GM21723 (cell line): Measurements from ENCODE around the gene ENO1.
"Not testable (repeated sequence)": the region's sequence is repeated elsewhere in the genome, so short reads cannot be mapped to it uniquely, and the experiment has no call there.

ENCODE experiments used
- ATAC-seq: cut with Tn5 transposase; IDR thresholded peaks from one replicate; pipeline ENCODE4 v1.9.1; 2021; ENCODE audit warnings: mild to moderate bottlenecking, moderate library complexity; ENCODE audit not compliant: unreplicated experiment

ENO1 gene

GRCh38 chr1:8878448-8878697, at the start of gene ENO1:
Gene ENO1 (minus strand): TSS chr1:8878686. CDS start chr1:8874908, 3,778 bp downstream.
- no peak for ATAC-seq

DNA sequence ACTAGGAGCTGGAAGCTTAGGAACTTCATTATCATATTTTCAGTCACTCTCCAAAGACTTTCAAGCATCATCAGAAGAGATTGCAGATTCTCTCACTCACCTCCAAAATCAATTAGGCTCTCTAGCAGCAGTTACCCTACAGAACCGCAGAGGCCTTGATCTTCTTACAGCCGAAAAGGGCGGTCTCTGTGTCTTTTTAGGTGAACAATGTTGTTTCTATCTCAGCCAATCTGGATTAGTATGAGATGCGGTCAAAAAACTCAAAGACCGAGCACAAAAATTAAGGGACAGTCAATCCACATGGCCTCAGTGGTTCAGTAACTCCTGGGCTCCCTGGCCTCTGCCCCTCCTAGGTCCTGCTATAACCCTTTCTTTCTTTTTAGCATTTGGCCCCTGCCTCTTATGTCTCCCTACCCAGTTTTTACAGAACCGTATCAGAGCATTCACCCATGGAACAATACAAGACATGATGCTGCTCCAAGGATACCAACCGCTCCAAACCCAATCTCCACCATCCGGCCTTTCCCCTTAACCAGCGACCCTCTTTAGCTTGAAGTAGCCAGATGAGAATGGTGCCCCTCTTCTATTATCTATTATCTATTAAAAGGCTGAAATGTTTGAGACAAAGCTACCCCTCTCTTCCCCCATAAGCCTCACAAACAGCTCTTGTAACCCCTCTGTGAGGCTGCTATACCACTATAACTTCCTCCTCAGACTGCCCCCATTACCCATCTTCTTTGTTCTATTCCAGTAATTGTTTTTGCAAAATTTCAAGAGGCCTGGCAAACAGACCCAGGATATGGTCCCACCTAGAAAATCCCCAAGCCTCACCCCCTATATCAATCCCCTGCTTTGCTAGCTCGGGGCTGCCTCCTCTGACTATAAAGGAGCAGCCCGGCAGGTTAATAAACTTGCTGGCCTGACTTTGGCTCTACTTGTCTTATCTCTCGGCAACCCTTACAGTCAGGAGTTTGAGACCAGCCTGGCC, 48.5 kb upstream of the ENO1 start:
- ATAC-seq, result no peak

DNA sequence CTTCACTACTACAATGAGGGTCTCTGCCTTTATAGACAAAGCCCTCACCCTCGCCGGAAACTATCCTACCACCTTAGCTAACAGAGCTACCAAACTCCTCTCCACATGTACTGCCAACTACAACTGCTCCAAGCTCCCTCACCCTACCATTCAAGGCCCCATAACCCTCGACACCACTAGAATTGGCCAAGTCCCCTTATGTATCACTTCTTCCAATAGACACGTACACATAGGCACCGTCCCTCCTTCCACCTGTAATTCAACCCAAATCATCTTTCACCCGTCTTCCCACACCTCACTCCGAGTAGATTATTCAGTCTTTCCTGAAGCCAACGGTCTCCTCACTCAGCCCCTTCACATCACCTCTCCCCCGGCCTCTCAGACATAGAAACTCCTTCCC, 47.5 kb upstream of the ENO1 start:
- ATAC-seq, result no peak

- no peak for ATAC-seq
Observed at GRCh38 chr1:8925406-8925805, 46.9 kb upstream of the ENO1 start.

GRCh38 chr1:8922962-8923361, 44.5 kb upstream of the ENO1 start:
- no peak for ATAC-seq

DNA sequence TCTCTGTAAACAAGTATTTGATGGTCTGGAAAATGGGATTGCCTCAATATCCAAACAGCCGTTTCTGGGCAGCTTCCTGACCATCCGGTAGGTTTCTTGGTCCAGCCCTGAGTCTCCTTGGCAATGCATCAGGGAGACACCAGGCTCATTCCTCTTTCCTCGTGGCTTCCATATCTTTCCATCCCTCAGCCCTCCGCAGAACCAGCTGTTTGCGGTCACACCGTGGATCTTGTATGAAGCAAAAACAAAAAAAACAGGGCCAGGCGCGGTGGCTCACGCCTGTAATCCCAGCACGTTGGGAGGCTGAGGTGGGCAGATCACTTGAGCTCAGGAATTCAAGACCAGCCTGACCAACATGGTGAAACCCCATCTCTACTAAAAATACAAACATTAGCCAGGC, 39.0 kb upstream of the ENO1 start:
- ATAC-seq, result not testable (repeated sequence)

DNA sequence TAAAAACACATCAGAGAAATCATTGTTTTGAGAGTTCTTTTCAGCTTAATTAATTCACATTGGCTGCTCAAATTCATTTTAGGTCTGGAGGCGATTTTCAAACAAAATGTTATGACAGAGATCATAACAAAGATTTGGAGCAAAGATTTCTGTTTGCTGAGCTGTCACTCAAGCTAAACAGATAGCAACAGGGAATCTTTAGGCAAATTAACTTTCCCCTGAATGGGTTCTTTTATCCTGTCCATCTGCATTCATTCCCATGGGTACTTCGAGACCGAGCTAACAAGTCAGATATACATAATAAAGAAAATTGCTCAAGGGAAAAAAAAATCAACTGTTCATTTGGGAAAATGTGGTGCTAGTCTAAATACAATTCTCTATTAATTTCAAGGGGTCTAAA, 37.0 kb upstream of the ENO1 start:
- no peak for ATAC-seq

DNA sequence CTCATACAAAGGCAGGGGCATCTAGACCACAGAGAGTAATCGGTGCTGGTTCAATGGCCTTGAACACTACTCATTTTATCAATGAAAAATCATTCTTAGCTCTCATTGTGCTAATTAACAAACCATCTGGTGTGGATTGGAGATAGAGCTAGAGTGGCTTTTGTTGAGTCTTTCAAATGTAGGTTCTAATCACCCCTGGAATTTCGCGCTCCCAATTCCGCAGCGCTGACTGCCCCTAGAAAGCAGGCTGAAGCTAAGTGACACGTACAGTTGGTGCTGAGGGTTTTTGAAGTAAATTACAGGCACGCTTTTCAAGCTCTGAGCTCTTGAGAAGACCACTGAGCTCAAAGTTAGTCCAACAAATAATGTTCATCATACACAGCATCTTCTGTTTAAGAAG, 36.0 kb upstream of the ENO1 start:
- no peak for ATAC-seq

GRCh38 chr1:8913457-8913856, 35.0 kb upstream of the ENO1 start:
- ATAC-seq, result no peak

DNA sequence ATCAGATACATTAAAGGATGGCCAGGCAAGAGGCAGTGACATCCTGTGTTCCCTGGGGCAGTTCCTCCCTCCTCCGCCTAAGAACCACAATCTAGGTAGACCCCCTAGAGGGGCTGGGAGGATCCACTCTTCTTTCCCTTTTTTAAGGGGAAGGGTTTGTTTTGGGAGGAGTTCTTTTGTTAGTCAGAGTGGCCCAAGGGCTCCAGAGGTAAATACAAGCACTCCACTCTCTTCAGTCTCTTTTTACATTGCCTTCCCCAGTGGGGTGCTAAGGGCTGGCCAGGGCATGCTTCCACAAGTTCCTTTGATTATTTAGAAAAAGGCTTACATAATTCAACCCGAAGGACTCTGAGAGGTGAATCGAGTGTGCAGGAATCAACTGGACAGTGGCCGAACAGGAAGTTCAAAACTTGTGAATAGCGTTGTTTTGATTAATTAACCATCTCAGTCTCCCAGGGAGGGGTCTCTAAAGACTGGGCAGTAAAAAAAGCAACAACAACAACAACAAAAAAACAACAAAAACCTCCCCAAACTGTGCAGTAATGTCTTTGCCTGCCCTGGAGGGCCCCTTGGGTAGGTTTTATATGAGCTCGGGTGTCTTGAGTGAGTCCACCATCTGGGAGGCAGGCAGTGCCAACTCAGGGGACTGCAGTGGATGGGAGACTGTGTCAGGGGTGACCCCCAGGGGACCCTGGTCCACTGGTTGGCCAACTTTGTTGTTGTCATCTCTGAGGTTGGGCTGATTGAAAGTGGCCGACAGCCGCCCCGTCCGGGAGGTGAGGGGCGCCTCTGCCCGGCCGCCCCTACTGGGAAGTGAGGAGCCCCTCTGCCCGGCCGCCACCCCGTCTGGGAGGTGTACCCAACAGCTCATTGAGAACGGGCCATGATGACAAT, 33.2 kb upstream of the ENO1 start:
- ATAC-seq, result no peak

DNA sequence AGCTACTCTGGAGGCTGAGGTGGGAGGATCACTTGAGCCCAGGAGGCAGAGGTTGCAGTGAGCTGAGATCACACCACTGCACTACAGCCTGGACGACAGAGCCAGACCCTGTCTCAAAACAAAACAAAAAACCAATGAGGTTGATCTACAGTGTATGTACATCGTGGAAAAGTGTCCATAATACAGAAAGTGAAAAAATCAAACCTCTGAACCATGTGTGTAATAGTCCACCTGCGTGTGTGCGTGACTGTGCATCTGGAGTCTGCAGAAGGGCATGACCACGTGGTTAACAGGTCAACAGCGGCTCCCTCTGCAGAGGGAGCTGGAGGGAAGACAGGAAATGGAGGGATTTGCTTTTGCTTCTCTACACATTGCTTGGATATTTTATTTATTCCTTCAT, 32.4 kb upstream of the ENO1 start:
- no peak for ATAC-seq

- no peak for ATAC-seq
Observed at GRCh38 chr1:8910331-8910730, 31.8 kb upstream of the ENO1 start.

GRCh38 chr1:8908388-8909151, 30.1 kb upstream of the ENO1 start:
- no peak for ATAC-seq

DNA sequence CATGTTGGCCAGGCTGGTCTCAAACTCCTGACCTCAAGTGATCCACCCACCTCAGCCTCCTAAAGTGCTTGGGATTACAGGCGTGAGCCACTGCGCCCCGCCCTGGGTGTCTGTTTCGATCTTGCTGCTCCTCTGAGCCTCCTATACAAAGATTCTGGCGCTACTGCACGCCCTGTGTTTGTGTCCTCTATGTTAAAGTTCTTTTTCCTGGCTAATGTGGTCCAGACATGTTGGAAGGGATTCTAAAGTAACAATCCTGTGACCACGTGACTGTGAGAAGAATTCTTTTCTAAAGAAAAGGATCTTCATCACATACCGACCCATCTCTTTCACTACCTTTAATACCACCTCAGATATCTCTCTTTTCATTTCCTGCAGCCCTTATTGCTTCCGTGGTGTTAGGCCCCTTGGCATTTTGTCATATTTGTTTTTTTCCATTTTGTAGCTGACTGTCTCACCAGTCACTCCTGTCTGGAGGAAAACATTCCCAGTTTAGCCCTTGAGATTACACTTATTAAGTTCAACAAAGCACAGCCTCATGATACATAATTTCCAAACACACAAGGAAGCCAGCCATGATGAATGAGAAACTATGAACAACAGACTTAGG, 27.2 kb upstream of the ENO1 start:
- no peak for ATAC-seq

GRCh38 chr1:8903908-8904650, 25.6 kb upstream of the ENO1 start:
- no peak for ATAC-seq

GRCh38 chr1:8903410-8903809, 24.9 kb upstream of the ENO1 start:
- no peak for ATAC-seq

DNA sequence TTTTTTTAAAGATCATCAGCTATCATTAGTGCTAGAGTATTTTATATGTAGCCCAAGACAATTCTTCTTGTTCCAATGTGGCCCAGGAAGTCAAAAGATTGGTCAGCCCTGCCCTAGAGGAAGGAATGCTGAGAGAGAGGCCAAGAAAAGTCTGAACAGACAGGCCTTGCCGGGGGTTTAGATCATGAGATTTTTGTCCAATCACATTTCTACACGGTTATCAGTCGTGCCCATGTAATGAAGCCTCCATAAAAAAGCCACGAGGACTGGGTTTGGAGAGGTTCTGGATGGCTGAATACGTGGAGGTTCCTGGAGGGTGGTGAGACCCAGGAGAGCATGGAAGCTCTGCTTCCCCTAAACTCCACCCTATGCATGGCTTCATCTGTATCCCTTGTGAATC, 24.3 kb upstream of the ENO1 start:
- ATAC-seq, result no peak

DNA sequence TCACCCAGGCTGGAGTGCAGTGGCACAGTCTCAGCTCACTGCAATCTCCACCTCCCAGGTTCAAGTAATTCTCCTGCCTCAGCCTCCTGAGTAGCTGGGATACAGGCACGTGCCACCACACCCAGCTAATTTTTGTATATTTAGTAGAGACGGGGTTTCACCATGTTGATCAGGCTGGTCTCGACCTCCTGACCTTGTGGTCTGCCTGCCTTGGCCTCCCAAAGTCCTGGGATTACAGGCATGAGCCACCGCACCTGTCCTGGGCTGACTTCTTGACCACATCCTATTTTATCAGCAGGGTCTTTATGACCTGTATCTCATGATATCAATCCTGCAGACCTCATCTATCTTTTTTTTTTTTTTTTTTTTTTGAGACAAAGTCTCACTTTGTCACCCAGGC, 22.2 kb upstream of the ENO1 start:
- not testable (repeated sequence) for ATAC-seq

DNA sequence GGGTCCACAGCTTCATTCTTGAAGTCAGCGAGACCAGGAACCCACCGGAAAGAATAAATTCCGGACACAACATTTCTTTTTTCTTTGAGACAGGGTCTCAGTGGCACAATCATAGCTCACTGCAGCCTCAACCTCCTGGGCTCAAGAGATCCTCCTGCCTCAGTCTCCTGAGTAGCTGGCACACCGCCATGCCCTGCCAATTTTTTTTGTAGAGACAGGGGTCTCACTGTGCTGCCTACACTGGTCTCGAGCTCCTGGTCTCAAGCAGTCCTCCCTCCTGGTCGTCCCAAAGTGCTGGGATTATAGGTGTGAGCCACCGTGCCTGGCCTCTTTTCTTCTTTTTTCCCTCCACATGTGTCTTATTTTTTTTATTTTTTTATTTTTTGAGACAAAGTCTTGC, 20.6 kb upstream of the ENO1 start:
- ATAC-seq, result no peak

GRCh38 chr1:8898418-8898817, 19.9 kb upstream of the ENO1 start:
- ATAC-seq, result not testable (repeated sequence)
